ENCODE data around the gene KRT20.

KRT20 gene

DNA sequence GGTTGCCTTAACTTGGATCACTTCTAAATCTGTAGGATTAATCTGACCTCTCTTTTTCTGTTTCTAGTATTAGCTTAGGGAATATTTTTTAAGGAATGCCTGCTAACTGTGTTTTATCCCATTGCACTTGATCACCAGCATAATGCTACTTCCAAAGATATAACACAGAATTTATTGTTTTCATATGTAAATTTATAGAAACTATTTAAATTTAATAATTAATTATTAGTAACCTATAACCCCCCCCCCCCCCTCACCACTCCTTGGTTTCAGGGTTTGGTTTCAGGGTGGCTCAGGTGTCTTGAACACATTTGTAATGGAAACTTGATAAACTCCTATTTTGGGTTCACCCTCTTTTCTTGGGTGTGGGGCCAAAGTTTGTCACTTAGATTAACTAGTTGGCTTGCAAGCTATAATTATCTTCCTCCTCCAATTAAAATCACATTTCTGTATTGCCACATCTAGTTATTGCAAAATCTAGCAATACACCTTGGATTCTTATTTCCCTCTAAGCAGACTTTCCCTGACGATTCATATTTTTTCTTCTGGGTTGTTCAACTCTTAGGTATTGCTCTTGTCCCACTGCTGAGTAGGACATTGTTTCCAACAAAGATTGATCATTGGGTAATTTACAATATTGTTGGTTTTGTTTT is 36.3 kb downstream of the KRT20 start:
- no peak for DNase-seq

- DNase-seq = no peak
These were observed 38.4 kb downstream of the KRT20 start for GRCh38 chr17:40846515-40847144.

DNA sequence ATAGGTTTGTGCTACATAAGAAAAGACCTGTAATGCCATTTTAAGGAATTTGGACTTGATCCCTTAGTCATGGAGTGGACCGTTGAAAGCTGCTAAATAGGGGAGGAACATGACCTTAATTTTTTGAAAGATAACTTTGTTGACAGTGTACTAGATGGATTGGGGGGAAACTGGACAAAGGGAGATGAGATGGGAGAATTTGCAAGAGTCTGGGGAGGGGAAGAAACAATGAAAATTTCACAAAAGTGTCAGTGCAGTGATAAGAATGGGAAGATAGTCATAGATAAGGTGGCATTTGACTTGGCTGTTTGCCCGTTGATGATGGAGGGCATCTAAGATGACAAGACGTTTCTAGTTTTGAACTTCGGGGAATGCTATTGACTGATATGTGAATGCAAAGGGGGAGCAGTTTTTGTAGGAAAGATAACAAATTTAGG is 40.4 kb downstream of the KRT20 start:
- DNase-seq = no peak

- no peak for DNase-seq
These were observed 41.8 kb downstream of the KRT20 start for GRCh38 chr17:40843242-40843641.

- DNase-seq = no peak
These were observed 43.8 kb downstream of the KRT20 start for GRCh38 chr17:40841246-40841645.

DNA sequence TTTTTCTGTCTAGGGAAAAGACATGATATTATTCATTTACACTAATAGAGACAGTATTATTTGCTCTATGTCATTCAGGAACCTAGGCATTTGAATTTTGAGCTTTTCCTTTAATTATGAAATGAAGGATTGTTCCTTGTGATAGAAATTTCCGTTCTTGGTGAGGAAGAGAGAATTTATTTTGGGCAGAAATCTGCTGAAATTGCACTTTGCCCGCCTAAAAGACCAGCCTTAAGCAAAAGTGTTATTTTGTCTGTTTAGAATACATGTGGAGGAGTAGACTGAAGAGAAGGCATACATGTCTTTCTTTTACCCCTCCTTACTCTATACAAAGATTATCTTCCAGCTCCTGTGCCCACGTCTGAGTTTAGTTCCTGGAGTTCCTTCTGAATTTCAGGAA is 45.8 kb downstream of the KRT20 start:
- DNase-seq = no peak

- DNase-seq = no peak
These were observed 49.0 kb downstream of the KRT20 start for GRCh38 chr17:40836020-40836419.

GRCh38 chr17:40833882-40834281 is 51.2 kb downstream of the KRT20 start:
- no peak for DNase-seq

DNA sequence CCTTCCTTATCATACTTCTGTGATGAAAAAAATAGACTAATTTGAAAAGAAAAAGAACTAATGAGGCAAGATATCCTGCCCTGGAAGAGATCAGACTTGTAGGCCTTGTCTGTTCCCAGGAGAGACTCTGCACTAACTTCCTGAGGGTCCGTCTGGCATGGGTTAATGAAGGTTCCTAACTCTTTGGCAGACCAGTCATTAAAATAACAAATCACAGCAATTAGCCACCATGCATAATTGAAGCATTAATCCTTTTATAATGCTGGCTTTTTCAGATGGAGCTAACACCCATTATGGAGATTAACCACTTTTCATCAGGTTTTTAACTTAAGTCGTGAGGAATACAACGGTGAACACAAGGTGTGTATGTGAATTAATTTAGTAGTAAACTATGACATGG is 52.2 kb downstream of the KRT20 start:
- DNase-seq = no peak

DNA sequence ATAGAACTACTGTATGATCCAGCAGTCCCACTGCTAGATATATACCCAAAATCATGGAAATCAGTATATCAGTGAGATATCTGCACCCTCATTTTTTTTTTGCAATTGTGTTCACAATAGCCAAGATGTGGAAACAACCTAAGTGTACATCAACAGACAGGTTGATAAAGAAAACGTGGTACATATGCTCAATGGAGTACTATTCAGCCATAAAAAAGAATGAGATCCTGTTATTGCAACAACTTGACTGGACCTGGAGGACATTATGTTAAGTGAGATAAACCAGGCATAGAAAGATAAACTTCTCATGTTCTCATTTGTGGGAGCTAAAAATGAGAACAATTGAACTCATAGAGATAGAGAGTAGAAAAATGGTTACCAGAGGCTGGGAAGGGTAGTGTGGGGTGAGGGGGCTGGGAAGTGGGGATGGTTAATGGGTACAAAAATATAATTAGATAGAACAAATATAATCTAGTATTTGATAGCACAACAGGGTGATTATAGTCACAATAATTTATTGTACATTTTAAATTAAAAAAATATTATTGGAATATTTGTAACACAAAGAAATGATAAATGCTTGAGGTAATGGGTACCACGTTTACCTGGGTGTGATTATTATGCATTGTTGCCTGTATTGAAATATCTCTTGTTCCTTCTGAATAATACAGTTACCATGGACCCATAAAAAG is 54.8 kb downstream of the KRT20 start:
- DNase-seq = no peak

DNA sequence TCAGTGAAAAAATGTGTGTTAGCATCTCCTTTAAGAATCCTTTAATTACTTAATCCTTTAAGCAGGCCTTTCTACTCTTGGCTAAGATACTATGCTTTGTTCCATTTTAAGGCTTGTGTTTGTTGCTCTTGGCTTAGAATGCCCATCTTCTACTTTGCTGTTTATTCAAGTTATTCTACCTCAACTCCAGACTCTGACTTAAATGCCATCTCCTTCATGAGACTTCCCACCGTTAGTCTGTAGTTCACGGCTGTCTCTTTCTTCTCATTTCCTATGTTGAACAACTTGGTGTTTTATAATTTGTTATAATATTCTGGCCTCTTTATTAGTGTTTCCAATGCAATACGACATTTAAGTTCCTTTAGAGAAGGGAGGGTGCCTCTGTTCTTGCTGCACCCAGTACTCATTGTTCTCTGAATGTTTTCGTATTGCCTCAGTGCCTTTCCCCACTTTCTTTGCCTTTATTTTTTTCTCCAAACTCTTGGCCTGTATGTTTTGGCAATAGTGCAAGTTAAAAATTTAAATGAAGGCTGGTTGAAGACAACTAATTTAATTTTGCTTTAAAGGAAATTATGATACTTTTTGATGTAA is 56.5 kb downstream of the KRT20 start:
- DNase-seq = no peak

GRCh38 chr17:40827746-40828453 is 57.1 kb downstream of the KRT20 start:
- DNase-seq = no peak
